HepG2 (cell line): Measurements from ENCODE around the gene MAP9. TPM values are rescaled to one million over a fixed set of nuclear protein-coding genes. Genes with fewer than 3 reads are reported as not detected.

Experiments used
- ATAC-seq: fragments of 200-7000 bp; cut with Tn5 transposase; 3 replicates; pipeline ENCODE4 v1.9.1; 2020; ENCODE audit warnings: mild to moderate bottlenecking, moderate library complexity
- BruUV-seq: library from RNA; stranded (reverse); fragments of 400-500 nt; replicated peaks from 2 replicates; lab custom pipeline; 2021; lab: Mats Ljungman, UMichigan
- CTCF ChIA-PET: fragments of 300-600 bp; formaldehyde crosslinking; extraction: SDS; loops from one replicate; lab custom pipeline; 2021; ENCODE audit warnings: low total read pairs, inconsistent platforms, low intra/inter-chr PET ratio; lab: Yijun Ruan, JAX
- POLR2A ChIA-PET: fragments of 350-600 bp; sonication (Branson Sonifier 250); formaldehyde crosslinking; loops from one replicate; lab custom pipeline; 2020; ENCODE audit warnings: antibody characterized with exemption, inconsistent platforms; lab: Yijun Ruan, JAX
- DNase-seq: peaks from one replicate; pipeline ENCODE4 v3.0.0-alpha.2; 2015; ENCODE audit warnings: low spot score
- FAIRE-seq: peaks from 3 replicates; lab custom pipeline; 2011; peaks lifted over from hg19 to GRCh38; lab: Jason Lieb, UNC
- H2AFZ ChIP-seq: one replicate; pipeline ENCODE4 v1.6.1; 2011; ENCODE audit warnings: low read length, inconsistent platforms
- H3K27ac ChIP-seq: fragments of 300-600 bp; 3 replicates; pipeline ENCODE4 v1.8.0; 2011; ENCODE audit warnings: mixed run types, mild to moderate bottlenecking, mixed read lengths, low read length, inconsistent platforms; ENCODE audit not compliant: insufficient read depth; ENCODE audit errors: extremely low read length
- H3K27me3 ChIP-seq, 2 experiments: fragments of 200-600 bp in 1 of 2; 2 replicates in 1 of 2; 3 replicates in 1 of 2; pipeline versions ENCODE4 v1.6.0 to v1.8.0; 2011; ENCODE audit warnings: low read length in 2 of 2, mild to moderate bottlenecking in 2 of 2, moderate library complexity in 2 of 2, inconsistent platforms in 1 of 2; ENCODE audit not compliant: insufficient read depth in 2 of 2, control insufficient read depth in 1 of 2
- H3K36me3 ChIP-seq, 2 experiments: fragments of 200-600 bp in 1 of 2; replicated peaks in 1 of 2; 2 replicates in 1 of 2; 3 replicates in 1 of 2; pipeline versions ENCODE4 v1.5.1 to v1.8.0; 2011; ENCODE audit warnings: low read length in 2 of 2, inconsistent platforms in 1 of 2; ENCODE audit not compliant: insufficient read depth in 2 of 2, control insufficient read depth in 1 of 2
- H3K4me1 ChIP-seq: 2 replicates; pipeline ENCODE4 v1.5.1; 2012; ENCODE audit warnings: low read length, inconsistent platforms; ENCODE audit not compliant: insufficient read depth
- H3K4me2 ChIP-seq: 2 replicates; pipeline ENCODE4 v1.6.0; 2011; ENCODE audit warnings: low read depth, low read length, inconsistent platforms
- H3K4me3 ChIP-seq, 3 experiments: fragments of 200-600 bp in 1 of 3; sonication (generic), shearing (Covaris generic) in 1 of 3; replicated peaks in 1 of 3; 2 replicates each; pipeline ENCODE4 v1.5.1; 2011 to 2016; ENCODE audit warnings: low read length in 3 of 3, inconsistent platforms in 2 of 3, low read depth in 2 of 3, mild to moderate bottlenecking in 2 of 3, control low read depth in 1 of 3, mixed read lengths in 1 of 3; ENCODE audit not compliant: insufficient read depth in 1 of 3
- H3K79me2 ChIP-seq: one replicate; pipeline ENCODE4 v1.6.1; 2011; ENCODE audit warnings: low read length, inconsistent platforms; ENCODE audit not compliant: insufficient read depth
- H3K9ac ChIP-seq: 2 replicates; pipeline ENCODE4 v1.6.0; 2011; ENCODE audit warnings: mild to moderate bottlenecking, low read depth, low read length, inconsistent platforms; ENCODE audit not compliant: insufficient read depth
- H3K9me3 ChIP-seq: 2 replicates; pipeline ENCODE4 v1.5.1; 2012; ENCODE audit warnings: mild to moderate bottlenecking, low read length
- H4K20me1 ChIP-seq: 2 replicates; pipeline ENCODE4 v1.6.0; 2011; ENCODE audit warnings: inconsistent platforms, mild to moderate bottlenecking, low read length, moderate library complexity; ENCODE audit not compliant: insufficient read depth
- ARNT ChIP-seq: fragments of 450-650 bp; IDR thresholded peaks from 2 replicates; pipeline ENCODE4 v1.6.1; 2017
- BRCA1 ChIP-seq: sonication (generic); formaldehyde crosslinking; IDR thresholded peaks from 2 replicates; pipeline ENCODE4 v1.4.0; 2020; ENCODE audit warnings: missing genetic modification reagents
- FOXA1 ChIP-seq, 2 experiments: fragments of 450-650 bp in 1 of 2; sonication (generic) in 1 of 2; formaldehyde crosslinking in 1 of 2; IDR thresholded peaks; 2 replicates each; pipeline versions ENCODE4 v1.4.0 to v1.6.1; 2016 to 2020; ENCODE audit warnings: missing genetic modification reagents in 1 of 2
- HNF4A ChIP-seq: sonication (generic); formaldehyde crosslinking; IDR thresholded peaks from 2 replicates; pipeline ENCODE4 v1.4.0; 2020; ENCODE audit warnings: missing genetic modification reagents
- HOXA9 ChIP-seq: sonication (generic); formaldehyde crosslinking; IDR thresholded peaks from 2 replicates; pipeline ENCODE4 v1.8.1; 2022; ENCODE audit warnings: missing genetic modification reagents, mild to moderate bottlenecking, moderate library complexity, borderline replicate concordance
- HOXD1 ChIP-seq: sonication (generic); formaldehyde crosslinking; IDR thresholded peaks from 2 replicates; pipeline ENCODE4 v1.5.0; 2020; ENCODE audit warnings: missing genetic modification reagents
- JARID2 ChIP-seq: sonication (generic); formaldehyde crosslinking; IDR thresholded peaks from 2 replicates; pipeline ENCODE4 v1.8.1; 2023; ENCODE audit warnings: missing genetic modification reagents, inconsistent platforms; ENCODE audit not compliant: insufficient replicate concordance
- REL ChIP-seq: sonication (generic); formaldehyde crosslinking; conservative IDR thresholded peaks from 2 replicates; pipeline ENCODE4 v1.8.0; 2022; ENCODE audit warnings: mild to moderate bottlenecking, missing genetic modification reagents, moderate library complexity
- SETDB1 ChIP-seq: sonication (generic); formaldehyde crosslinking; IDR thresholded peaks from 2 replicates; pipeline ENCODE4 v1.5.1; 2020; ENCODE audit warnings: missing genetic modification reagents, mild to moderate bottlenecking, borderline replicate concordance
- ZNF253 ChIP-seq: sonication (generic); formaldehyde crosslinking; IDR thresholded peaks from 2 replicates; pipeline ENCODE4 v1.8.0; 2022; ENCODE audit warnings: mild to moderate bottlenecking, missing genetic modification reagents, borderline replicate concordance
- WGBS: methylation state at CpG from one replicate; pipeline ENCODE4 v1.1.6; 2017; ENCODE audit warnings: low lambda C conversion rate; 5-methylcytosine and 5-hydroxymethylcytosine counted together
- in situ Hi-C: cut with HindIII; loops from 2 replicates; pipeline ENCODE4 v1.10.0; 2017; ENCODE audit warnings: low pct_unique_long_range_greater_than_20kb; ENCODE audit not compliant: extremely low pct_ligation_motif_present
- intact Hi-C: fragments of 100-400 bp; cut with micrococcal nuclease; formaldehyde crosslinking; loops from one replicate; pipeline ENCODE4 v1.10.0; 2022; ENCODE audit not compliant: unreplicated experiment
- polyA plus RNA-seq, 8 experiments: library from polyadenylated mRNA; depleted of rRNA in 3 of 8; stranded (reverse) in 7 of 8; unstranded in 1 of 8; fragments of >200 nt; fragmentation: Illumina TruSeq in 4 of 8; extraction: Trizol in 4 of 8; gene quantifications; 2 replicates each; pipeline versions ENCODE4 v1.2.1 to v1.2.3, GENCODE V29; 2011 to 2016; ENCODE audit warnings: low read depth in 4 of 8, missing spikeins in 1 of 8, mixed read lengths in 1 of 8; ENCODE audit not compliant: insufficient read depth in 1 of 8
- total RNA-seq, 5 experiments: library from RNA; depleted of rRNA; stranded (reverse); fragments of >200 nt; fragmentation: Illumina TruSeq; extraction: Trizol; gene quantifications; 2 replicates each; pipeline ENCODE4 v1.2.3, GENCODE V29; 2016; ENCODE audit warnings: low read depth in 1 of 5
- TF ChIP-seq, protein P1 (sequence below): IDR thresholded peaks from 2 replicates; pipeline ENCODE4 v1.6.1; 2016; ENCODE audit warnings: missing biosample characterization, missing genetic modification reagents, low read depth
- TF ChIP-seq, protein P2 (sequence below), 2 experiments: sonication (generic) in 1 of 2; formaldehyde crosslinking in 1 of 2; IDR thresholded peaks; 2 replicates each; pipeline versions ENCODE4 v1.4.0 to v1.6.1; 2016 to 2020; ENCODE audit warnings: borderline replicate concordance in 1 of 2, low read depth in 1 of 2, mild to moderate bottlenecking in 1 of 2, missing genetic modification reagents in 1 of 2

The MAP9 gene
- total and polyA plus RNA-seq, 2 of the 13 experiments (the other 11 are each of a cell fraction or from before 2014, with no cell fraction given), result not detected

DNA sequence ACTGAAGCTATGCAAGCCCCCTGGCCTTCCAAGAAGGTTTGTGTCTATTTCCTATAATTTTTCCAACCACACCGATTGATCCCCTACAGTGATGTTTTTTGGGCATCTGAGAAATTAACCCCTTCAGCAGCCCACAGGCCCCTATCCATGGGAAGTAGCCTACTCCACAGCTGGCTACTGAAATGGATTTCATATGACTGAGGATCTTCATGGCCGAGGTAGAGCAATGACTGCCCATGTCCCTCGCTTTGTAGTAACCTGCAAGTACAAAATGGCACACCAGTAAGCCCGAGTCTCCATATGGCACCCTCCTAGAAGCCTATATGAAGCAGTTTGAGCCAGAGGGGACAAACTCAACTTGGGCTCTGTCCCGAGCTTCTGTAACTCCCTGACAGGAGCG, 36.8 kb downstream of the MAP9 start:
- H3K4me2 ChIP-seq, result no peak overlapping the region
- no peak overlapping the region for H3K9ac ChIP-seq
- no peak for FAIRE-seq
- peaks cover 50% of the 10 kb centered on the region for H3K9me3 ChIP-seq
- CTCF ChIA-PET, result no interaction called here
- DNase-seq, result no peak
- WGBS, result 0% methylated on average over 2 of the region's 6 CpGs
- no peak for ATAC-seq
- BruUV-seq, result no TSS peak
- in situ Hi-C loops, result no loop called here
- no peaks in the 10 kb centered on the region for H4K20me1 ChIP-seq
- H3K79me2 ChIP-seq, result no peaks in the 10 kb centered on the region
- intact Hi-C loops, result no loop called here
- H3K27me3 ChIP-seq, result no peaks in the 10 kb centered on the region
- no peaks in the 10 kb centered on the region for H3K36me3 ChIP-seq
- H2AFZ ChIP-seq, result no peak overlapping the region
- TF ChIP-seq, protein P1, sequence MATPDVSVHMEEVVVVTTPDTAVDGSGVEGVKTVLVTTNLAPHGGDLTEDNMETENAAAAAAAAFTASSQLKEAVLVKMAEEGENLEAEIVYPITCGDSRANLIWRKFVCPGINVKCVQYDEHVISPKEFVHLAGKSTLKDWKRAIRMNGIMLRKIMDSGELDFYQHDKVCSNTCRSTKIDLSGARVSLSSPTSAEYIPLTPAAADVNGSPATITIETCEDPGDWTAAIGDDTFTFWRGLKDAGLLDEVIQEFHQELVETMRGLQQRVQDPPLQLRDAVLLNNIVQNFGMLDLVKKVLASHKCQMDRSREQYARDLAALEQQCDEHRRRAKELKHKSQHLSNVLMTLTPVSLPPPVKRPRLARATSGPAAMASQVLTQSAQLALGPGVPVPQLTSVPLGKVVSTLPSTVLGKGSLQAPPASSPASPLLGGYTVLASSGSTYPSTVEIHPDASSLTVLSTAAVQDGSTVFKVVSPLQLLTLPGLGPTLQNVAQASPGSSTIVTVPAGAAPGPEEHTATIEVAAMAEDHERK (CRISPR knock-in tag), result no peak
- TF ChIP-seq HOXA9 (CRISPR knock-in tag), result no peak
- TF ChIP-seq ARNT, result no peak
- TF ChIP-seq JARID2, result no peak
- TF ChIP-seq HOXD1, result no peak
- H3K4me3 ChIP-seq, result no peak overlapping the region
- POLR2A ChIA-PET, result no interaction called here
- no peak overlapping the region for H3K27ac ChIP-seq
- H3K4me1 ChIP-seq, result no peaks in the 10 kb centered on the region

DNA sequence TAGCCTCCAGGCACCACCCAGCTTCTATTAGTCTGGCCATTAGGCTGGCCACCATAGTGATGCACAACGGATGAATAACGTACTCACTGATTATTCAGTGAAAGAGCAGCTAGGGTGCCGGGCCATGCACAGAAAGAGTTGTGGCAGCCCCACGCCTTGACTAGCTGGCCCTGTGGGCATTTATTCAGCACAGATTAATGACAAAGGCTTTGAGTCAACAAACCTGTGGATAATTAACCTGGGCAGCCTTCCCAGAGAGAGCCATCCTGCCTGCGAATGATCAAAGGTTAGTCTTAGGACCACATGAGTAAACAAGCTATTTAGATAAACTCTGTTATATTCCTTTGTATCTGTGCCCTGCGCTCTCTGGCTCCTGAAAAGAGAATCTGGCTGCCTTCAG, 37.2 kb downstream of the MAP9 start:
- no peak for FAIRE-seq
- CTCF ChIA-PET, result no interaction called here

More for the DNA sequence above, 37.2 kb downstream of the MAP9 start:
- in situ Hi-C loops, result no loop called here
- peak; percentile 83 for ATAC-seq
- Histone ChIP-seq H3K9me3 (peaks cover 50% of the 10 kb centered on the region), H3K79me2 (no peaks in the 10 kb centered on the region), H3K4me1 (no peaks in the 10 kb centered on the region), H3K4me3 (no peak overlapping the region), H3K4me2 (no peak overlapping the region), H3K36me3 (no peaks in the 10 kb centered on the region), H3K27ac (no peak overlapping the region), H3K27me3 (no peaks in the 10 kb centered on the region), H4K20me1 (no peaks in the 10 kb centered on the region), H3K9ac (no peak overlapping the region), H2AFZ (no peak overlapping the region)
- 24% methylated on average over 6 of the region's 6 CpGs for WGBS
- peak; percentile 59 for DNase-seq
- TF ChIP-seq BRCA1 (CRISPR knock-in tag), result no peak
- TF ChIP-seq, protein P2, sequence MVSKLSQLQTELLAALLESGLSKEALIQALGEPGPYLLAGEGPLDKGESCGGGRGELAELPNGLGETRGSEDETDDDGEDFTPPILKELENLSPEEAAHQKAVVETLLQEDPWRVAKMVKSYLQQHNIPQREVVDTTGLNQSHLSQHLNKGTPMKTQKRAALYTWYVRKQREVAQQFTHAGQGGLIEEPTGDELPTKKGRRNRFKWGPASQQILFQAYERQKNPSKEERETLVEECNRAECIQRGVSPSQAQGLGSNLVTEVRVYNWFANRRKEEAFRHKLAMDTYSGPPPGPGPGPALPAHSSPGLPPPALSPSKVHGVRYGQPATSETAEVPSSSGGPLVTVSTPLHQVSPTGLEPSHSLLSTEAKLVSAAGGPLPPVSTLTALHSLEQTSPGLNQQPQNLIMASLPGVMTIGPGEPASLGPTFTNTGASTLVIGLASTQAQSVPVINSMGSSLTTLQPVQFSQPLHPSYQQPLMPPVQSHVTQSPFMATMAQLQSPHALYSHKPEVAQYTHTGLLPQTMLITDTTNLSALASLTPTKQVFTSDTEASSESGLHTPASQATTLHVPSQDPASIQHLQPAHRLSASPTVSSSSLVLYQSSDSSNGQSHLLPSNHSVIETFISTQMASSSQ (IDR thresholded peaks at IDR 0.05; ENCODE audit: low read depth), result peak; percentile 58; the same call in 1 of the 2 replicates
- TF ChIP-seq, protein P2 (CRISPR knock-in tag; IDR thresholded peaks at IDR 0.05; ENCODE audit: borderline replicate concordance), result peak; percentile 31; the same call in 1 of the 2 replicates
- TF ChIP-seq ZNF253 (CRISPR knock-in tag), result peak; percentile 99
- TF ChIP-seq SETDB1 (CRISPR knock-in tag), result peak; percentile 99
- TF ChIP-seq FOXA1 (IDR thresholded peaks at IDR 0.05), result no peak
- TF ChIP-seq FOXA1 (CRISPR knock-in tag; IDR thresholded peaks at IDR 0.05), result peak; percentile 44
- TF ChIP-seq REL, result no peak
- peak; percentile 39 for TF ChIP-seq HNF4A (CRISPR knock-in tag)
- intact Hi-C loops, result no loop called here
- POLR2A ChIA-PET, result no interaction called here
- BruUV-seq, result no TSS peak
